Stimulated activated CD4-positive, alpha-beta T cell treated with anti-CD3 and anti-CD28 coated beads, Interleukin-1b, Interleukin-23, amount 100 ng/mL, for 4 hours (primary cell): ENCODE results near the gene KLK6.
A peak's percentile ranks its signal among the peaks of the same experiment; 100 is the strongest.

Experiments
- DNase-seq, 2 donors: peaks; one replicate each; pipeline ENCODE4 v3.0.0-alpha.2; 2020; ENCODE audit warnings: low read depth in 2 of 2

KLK6 gene

DNA sequence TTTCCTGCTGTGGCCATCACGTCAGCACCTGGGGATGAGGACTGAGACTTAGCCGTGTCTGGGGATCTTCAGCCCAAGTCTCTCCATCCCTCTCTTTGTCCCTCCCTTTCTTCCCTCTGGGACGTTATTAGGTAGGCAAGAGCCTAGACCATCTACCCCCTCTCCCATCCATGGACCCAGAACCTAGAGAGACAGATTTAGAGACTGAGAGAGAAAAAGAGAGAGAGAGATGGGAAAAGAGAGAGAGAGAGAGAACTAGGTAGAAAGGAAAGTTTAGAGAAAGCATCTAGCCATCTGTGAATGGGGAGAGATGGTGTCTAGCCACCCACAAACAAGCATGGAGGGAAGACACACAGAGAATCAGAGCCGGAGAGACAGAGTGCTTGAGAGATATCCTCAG, 58.7 kb downstream of the KLK6 start:
- DNase-seq, result no peak

DNA sequence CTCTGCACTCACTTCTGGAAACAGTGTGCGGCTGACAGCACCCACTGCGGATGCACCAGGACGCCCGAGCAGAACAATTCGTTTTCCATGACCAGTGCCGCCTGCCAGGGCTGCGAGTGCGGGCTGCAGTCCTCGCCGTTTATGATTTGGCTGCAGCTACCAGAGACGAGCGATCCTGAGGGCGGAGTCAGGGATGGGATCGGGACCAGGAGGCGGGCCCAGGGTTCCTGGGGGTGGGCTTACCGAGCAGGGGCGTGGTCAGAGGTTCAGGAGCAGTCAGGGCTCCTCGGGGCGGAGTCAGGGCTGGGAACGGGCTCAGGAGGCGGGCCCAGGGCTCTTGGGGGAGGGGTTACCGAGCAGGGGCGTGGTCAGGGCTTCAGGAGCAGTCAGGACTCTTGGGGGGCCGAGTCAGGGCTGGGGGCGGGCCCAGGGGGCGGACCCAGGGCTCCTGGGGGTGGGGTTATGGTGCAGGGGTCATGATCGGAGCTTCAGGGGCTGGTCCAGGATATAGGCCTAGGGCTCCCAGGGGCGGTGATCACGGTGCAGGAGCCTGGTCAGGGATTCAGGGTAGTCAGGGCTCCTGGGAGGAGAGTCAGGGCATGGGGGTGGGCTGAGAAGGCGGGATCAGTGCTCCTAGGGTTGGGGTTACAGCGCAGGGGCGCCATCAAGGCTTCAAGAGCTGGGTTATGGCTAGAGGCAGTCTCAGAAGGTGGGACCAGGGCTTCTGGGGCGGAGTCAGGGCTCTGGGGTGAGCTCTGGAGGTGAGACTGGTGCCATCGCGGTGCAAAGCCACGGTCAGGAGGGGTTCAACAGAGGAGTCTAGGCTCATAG, 59.9 kb downstream of the KLK6 start:
- peak in 1 of 2 donors; percentile 18 for DNase-seq
